HG03025 (cell line): Measurements from ENCODE around the gene KCNT1.

Source experiments
- ATAC-seq: cut with Tn5 transposase; IDR thresholded peaks from one replicate; pipeline ENCODE4 v1.9.1; 2021; ENCODE audit warnings: mild to moderate bottlenecking, moderate library complexity; ENCODE audit not compliant: unreplicated experiment, low FRiP score

KCNT1 gene

GRCh38 chr9:135830496-135830895, 128.5 kb downstream of the KCNT1 start:
- no peak for ATAC-seq

- ATAC-seq, result no peak
These were observed 131.9 kb downstream of the KCNT1 start for GRCh38 chr9:135833864-135834263.

DNA sequence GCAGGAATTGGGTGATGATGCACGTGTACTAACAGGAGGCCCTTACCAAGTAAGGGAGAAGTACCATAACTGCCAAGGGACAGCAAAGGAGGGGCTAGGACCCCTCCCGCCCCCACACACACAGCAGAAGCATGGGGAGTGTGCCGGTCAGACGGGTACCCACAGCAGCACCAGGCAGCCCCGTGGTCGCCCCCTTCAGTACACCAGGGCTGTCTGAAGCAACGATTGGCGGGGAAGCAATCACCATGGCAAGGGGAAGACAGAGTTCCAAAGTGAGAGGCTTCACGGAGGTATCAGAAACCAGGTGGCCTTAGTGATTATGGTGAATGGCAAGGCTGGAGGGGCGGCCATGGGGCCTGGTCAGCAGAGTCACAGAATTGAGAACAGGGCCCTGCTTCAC, 133.1 kb downstream of the KCNT1 start:
- ATAC-seq, result no peak

- no peak for ATAC-seq
These were observed 137.5 kb downstream of the KCNT1 start for GRCh38 chr9:135839516-135839915.

- ATAC-seq, result no peak
These were observed 138.1 kb downstream of the KCNT1 start for GRCh38 chr9:135840107-135840506.

DNA sequence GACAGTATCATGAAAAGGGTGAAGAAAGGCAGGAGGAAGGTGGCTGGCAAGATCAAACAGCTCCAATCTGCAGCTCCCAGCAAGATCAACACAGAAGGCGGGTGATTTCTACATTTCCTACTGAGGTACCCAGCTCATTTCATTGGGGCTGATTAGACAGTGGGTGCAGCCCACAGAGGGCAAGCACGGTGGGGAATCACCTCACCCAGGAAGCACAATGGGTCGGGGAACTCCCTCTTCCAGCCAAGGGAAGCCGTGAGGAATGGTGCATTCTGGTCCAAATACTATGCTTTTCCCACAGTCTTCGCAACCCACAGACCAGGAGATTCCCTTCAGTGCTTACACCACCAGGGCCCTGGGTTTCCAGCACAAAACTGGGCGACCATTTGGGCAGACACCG, 138.6 kb downstream of the KCNT1 start:
- no peak for ATAC-seq
